GM23338 (cell line): Measurements from ENCODE around the gene LMF1. TPM values are rescaled to one million over a fixed set of nuclear protein-coding genes. Genes with fewer than 3 reads are reported as not detected.
"Not testable (repeated sequence)": the region's sequence is repeated elsewhere in the genome, so short reads cannot be mapped to it uniquely, and the experiment has no call there.

Source experiments
- ATAC-seq: fragments of 200-7000 bp; cut with Tn5 transposase; 3 replicates; pipeline ENCODE4 v1.9.1; 2020
- DNase-seq: peaks from one replicate; pipeline ENCODE4 v3.0.0-alpha.2; 2015; ENCODE audit warnings: low spot score
- H2AFZ ChIP-seq: fragments of 200-600 bp; sonication (generic); 2 replicates; pipeline ENCODE4 v1.8.0; 2016; ENCODE audit warnings: antibody characterized with exemption, mild to moderate bottlenecking, moderate library complexity
- H3F3A ChIP-seq: fragments of 200-600 bp; sonication (generic); replicated peaks from 2 replicates; pipeline ENCODE4 v1.8.0; 2017; ENCODE audit warnings: antibody characterized with exemption, mixed run types, low read depth
- H3K27ac ChIP-seq: fragments of 200-600 bp; sonication (generic); 2 replicates; pipeline ENCODE4 v1.6.1; 2016; ENCODE audit warnings: low read depth
- H3K27me3 ChIP-seq: fragments of 200-600 bp; sonication (generic); 2 replicates; pipeline ENCODE4 v1.8.0; 2016; ENCODE audit warnings: mild to moderate bottlenecking, mixed run types, moderate library complexity; ENCODE audit not compliant: insufficient read depth
- H3K36me3 ChIP-seq: fragments of 200-600 bp; sonication (generic); 2 replicates; pipeline ENCODE4 v1.8.0; 2016; ENCODE audit warnings: mild to moderate bottlenecking; ENCODE audit not compliant: insufficient read depth
- H3K4me1 ChIP-seq: fragments of 200-600 bp; sonication (generic); 2 replicates; pipeline ENCODE4 v1.8.0; 2016; ENCODE audit warnings: mild to moderate bottlenecking, moderate library complexity; ENCODE audit not compliant: insufficient read depth
- H3K4me2 ChIP-seq: fragments of 200-600 bp; sonication (generic); 2 replicates; pipeline ENCODE4 v1.7.1; 2017; ENCODE audit warnings: mixed run types
- H3K4me3 ChIP-seq: fragments of 200-600 bp; sonication (generic); 2 replicates; pipeline ENCODE4 v1.6.1; 2016; ENCODE audit warnings: mixed run types
- H3K79me2 ChIP-seq: fragments of 200-600 bp; sonication (generic); replicated peaks from 2 replicates; pipeline ENCODE4 v1.8.0; 2017; ENCODE audit warnings: mild to moderate bottlenecking; ENCODE audit not compliant: insufficient read depth
- H3K9me2 ChIP-seq: fragments of 200-600 bp; sonication (generic); 2 replicates; pipeline ENCODE4 v1.8.0; 2017; ENCODE audit not compliant: insufficient read depth
- H4K20me1 ChIP-seq: fragments of 200-600 bp; sonication (generic); replicated peaks from 2 replicates; pipeline ENCODE4 v1.8.0; 2017; ENCODE audit warnings: mild to moderate bottlenecking; ENCODE audit not compliant: insufficient read depth
- H3K27ac Mint-ChIP-seq: 2 replicates; pipeline ENCODE4 v1.8.0; 2020; ENCODE audit warnings: inconsistent platforms, mild to moderate bottlenecking, moderate library complexity, mixed read lengths
- H3K27me3 Mint-ChIP-seq: 3 replicates; pipeline ENCODE4 v1.8.0; 2022; ENCODE audit warnings: low read depth, mild to moderate bottlenecking, moderate library complexity, mixed read lengths, inconsistent platforms; ENCODE audit not compliant: insufficient read depth, poor library complexity
- H3K36me3 Mint-ChIP-seq: 3 replicates; pipeline ENCODE4 v1.8.0; 2021; ENCODE audit warnings: low read depth, mild to moderate bottlenecking, inconsistent platforms, moderate library complexity, mixed read lengths
- H3K4me1 Mint-ChIP-seq: 3 replicates; pipeline ENCODE4 v1.8.0; 2020; ENCODE audit warnings: mild to moderate bottlenecking, inconsistent platforms, mixed read lengths
- H3K4me3 Mint-ChIP-seq: 3 replicates; pipeline ENCODE4 v1.8.0; 2021; ENCODE audit warnings: moderate library complexity, mild to moderate bottlenecking, inconsistent platforms, mixed read lengths
- H3K9me3 Mint-ChIP-seq: 3 replicates; pipeline ENCODE4 v1.8.0; 2020; ENCODE audit warnings: moderate library complexity, mild to moderate bottlenecking, inconsistent platforms, mixed read lengths
- CREB1 ChIP-seq: fragments of 250-450 bp; sonication (Bioruptor Pico); IDR thresholded peaks from 2 replicates; pipeline ENCODE4 v1.5.0; 2020; ENCODE audit warnings: low read depth, mild to moderate bottlenecking, moderate library complexity
- NANOG ChIP-seq: IDR thresholded peaks from 2 replicates; pipeline ENCODE4 v1.6.1; 2016; ENCODE audit warnings: antibody characterized with exemption, borderline replicate concordance
- ZNF114 ChIP-seq: fragments of 250-450 bp; sonication (Bioruptor Pico); IDR thresholded peaks from 2 replicates; pipeline ENCODE4 v1.5.0; 2020; ENCODE audit warnings: mild to moderate bottlenecking, moderate library complexity
- polyA plus RNA-seq: library from polyadenylated mRNA; unstranded; fragments of >200 nt; fragmentation: Nextera tagmentation; extraction: Ambion mirVana; gene quantifications from 2 replicates; pipeline ENCODE4 v1.2.1, GENCODE V29; 2016
- total RNA-seq: library from RNA; depleted of rRNA; stranded (reverse); fragments of >200 nt; shearing (Covaris generic); gene quantifications from 2 replicates; pipeline ENCODE4 v1.2.3, GENCODE V29; 2014
- TF ChIP-seq, protein P1 (sequence below): IDR thresholded peaks from one replicate; pipeline ENCODE4 v1.6.1; 2018; ENCODE audit warnings: antibody characterized with exemption; ENCODE audit not compliant: unreplicated experiment
- TF ChIP-seq, protein P2 (sequence below), 2 experiments: fragments of 200-600 bp in 1 of 2; sonication (generic) in 1 of 2; conservative IDR thresholded peaks; 2 replicates each; pipeline versions ENCODE4 v1.5.1 to v1.6.1; 2016 to 2017; ENCODE audit warnings: antibody characterized with exemption in 2 of 2, low read depth in 2 of 2, mild to moderate bottlenecking in 2 of 2, moderate library complexity in 1 of 2

Gene LMF1
- total and polyA plus RNA-seq, 2 experiments from 2014 or later, result 4.2 to 10.1 TPM

DNA sequence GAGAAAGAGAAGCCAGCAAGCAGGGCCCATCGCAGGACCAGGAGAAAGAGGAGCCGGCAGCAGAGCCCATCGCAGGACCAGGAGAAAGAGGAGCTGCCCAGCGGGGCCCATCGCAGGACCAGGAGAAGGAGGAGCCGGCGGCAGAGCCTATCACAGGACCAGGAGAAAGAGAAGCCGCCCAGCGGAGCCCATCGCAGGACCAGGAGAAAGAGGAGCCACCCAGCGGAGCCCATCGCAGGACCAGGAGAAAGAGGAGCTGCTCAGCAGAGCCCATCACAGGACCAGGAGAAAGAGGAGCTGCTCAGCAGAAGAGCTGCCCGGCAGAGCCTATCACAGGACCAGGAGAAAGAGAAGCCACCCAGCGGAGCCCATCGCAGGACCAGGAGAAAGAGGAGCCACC, 88.1 kb downstream of the LMF1 start:
- not testable (repeated sequence) for H3K4me1 ChIP-seq, H4K20me1 ChIP-seq, H3K79me2 ChIP-seq, H3K4me2 ChIP-seq, H3K36me3 Mint-ChIP-seq, H3K36me3 ChIP-seq, H3K27me3 ChIP-seq, H3K27ac Mint-ChIP-seq, H3K4me1 Mint-ChIP-seq, H3K4me3 Mint-ChIP-seq, H3K4me3 ChIP-seq, H3K9me2 ChIP-seq, H3K27ac ChIP-seq, H3K9me3 Mint-ChIP-seq, DNase-seq, H2AFZ ChIP-seq, ATAC-seq
- 0 out of 2 replicates have a peak, but pooled peaks cover 13% of the 10 kb centered on the region for H3F3A ChIP-seq
- H3K27me3 Mint-ChIP-seq, result peaks cover 12% of the 10 kb centered on the region

DNA sequence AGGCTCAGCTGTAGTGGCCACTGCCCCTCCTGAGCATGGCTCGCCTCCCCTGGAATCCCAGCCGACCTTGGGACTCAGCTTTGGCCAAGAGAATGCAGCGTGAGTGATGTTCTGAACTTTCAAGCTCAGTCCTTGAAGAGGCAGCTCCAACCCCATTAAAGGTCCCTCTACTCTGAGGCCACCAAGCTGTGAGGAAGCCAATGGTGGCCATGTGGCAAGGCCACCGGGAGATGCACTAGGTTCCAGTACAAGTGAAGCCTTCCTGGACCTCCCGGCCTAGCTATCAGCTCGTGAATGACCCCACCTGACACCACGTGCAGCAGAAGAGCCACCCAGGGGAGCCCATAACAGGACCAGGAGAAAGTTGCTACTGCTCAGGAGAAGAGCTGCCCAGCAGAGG, 88.5 kb downstream of the LMF1 start:
- Histone ChIP-seq H2AFZ (no peak overlapping the region), H3K79me2 (no peaks in the 10 kb centered on the region), H4K20me1 (no peaks in the 10 kb centered on the region), H3K4me2 (no peak overlapping the region), H3K9me2 (no peaks in the 10 kb centered on the region), H3K4me3 (no peak overlapping the region), H3K27ac (no peak overlapping the region), H3K27me3 (no peaks in the 10 kb centered on the region; the same call in 1 of the 2 replicates), H3K36me3 (no peaks in the 10 kb centered on the region), H3F3A (0 out of 2 replicates have a peak, but pooled peaks cover 13% of the 10 kb centered on the region), H3K4me1 (peaks cover 4% of the 10 kb centered on the region; the same call in 1 of the 2 replicates)
- no peak overlapping the region for H3K27ac Mint-ChIP-seq
- no peaks in the 10 kb centered on the region; the same call in 2 of the 3 replicates for H3K9me3 Mint-ChIP-seq
- H3K36me3 Mint-ChIP-seq, result no peaks in the 10 kb centered on the region
- no peak for TF ChIP-seq NANOG
- TF ChIP-seq ZNF114 (CRISPR knock-in tag), result no peak
- TF ChIP-seq, protein P1, sequence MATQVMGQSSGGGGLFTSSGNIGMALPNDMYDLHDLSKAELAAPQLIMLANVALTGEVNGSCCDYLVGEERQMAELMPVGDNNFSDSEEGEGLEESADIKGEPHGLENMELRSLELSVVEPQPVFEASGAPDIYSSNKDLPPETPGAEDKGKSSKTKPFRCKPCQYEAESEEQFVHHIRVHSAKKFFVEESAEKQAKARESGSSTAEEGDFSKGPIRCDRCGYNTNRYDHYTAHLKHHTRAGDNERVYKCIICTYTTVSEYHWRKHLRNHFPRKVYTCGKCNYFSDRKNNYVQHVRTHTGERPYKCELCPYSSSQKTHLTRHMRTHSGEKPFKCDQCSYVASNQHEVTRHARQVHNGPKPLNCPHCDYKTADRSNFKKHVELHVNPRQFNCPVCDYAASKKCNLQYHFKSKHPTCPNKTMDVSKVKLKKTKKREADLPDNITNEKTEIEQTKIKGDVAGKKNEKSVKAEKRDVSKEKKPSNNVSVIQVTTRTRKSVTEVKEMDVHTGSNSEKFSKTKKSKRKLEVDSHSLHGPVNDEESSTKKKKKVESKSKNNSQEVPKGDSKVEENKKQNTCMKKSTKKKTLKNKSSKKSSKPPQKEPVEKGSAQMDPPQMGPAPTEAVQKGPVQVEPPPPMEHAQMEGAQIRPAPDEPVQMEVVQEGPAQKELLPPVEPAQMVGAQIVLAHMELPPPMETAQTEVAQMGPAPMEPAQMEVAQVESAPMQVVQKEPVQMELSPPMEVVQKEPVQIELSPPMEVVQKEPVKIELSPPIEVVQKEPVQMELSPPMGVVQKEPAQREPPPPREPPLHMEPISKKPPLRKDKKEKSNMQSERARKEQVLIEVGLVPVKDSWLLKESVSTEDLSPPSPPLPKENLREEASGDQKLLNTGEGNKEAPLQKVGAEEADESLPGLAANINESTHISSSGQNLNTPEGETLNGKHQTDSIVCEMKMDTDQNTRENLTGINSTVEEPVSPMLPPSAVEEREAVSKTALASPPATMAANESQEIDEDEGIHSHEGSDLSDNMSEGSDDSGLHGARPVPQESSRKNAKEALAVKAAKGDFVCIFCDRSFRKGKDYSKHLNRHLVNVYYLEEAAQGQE, result no peak
- H3K4me3 Mint-ChIP-seq, result no peak overlapping the region
- no peak for ATAC-seq
- no peak for DNase-seq
- peaks cover 5% of the 10 kb centered on the region for H3K4me1 Mint-ChIP-seq
- H3K27me3 Mint-ChIP-seq, result peaks cover 12% of the 10 kb centered on the region

DNA sequence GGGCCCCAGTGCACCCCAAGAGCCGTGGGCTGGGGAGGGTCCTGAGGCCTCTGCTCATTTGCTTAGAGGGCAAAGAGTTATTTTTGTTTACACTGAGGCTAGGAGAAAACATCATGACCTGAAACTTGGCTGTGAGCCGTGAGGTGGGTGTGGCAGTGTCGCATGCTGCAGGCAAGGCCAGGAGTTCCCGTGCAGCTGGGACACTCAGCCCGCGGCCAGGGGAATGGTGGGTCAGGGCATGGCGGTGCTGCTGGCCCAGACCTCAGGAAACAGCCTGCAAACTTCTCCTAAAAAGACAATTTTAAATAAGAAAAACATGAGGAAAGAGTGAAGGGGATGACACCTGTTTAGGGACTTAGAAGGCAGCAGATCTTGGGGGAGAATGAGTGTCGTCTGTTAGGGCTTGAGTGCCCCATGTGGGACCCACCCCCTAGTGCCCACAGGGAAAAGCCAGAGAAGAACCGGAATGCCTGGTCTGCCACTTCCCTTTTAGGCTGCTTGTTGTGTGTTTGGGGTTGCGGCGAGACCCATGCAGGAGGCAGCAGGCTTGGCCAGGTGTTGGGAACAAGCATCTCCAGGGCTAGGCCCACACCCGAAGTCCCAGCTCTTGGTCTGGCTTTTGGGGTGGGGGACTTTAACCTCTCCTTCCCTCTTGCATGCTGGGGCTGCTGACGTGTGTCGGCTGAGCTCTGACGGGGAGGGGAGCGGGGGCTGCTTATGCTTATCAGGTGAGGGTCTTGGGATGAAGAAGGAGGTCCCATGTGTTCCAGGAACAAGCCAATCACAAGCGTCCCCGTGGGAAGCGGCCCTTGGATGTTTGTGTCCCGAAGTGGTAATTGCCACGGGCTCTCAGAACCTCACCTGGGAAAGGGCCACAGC, 89.3 kb downstream of the LMF1 start:
- no peaks in the 10 kb centered on the region for H3K36me3 Mint-ChIP-seq
- peaks cover 15% of the 10 kb centered on the region for H3K27me3 Mint-ChIP-seq
- H3K4me2 ChIP-seq, result no peak overlapping the region
- TF ChIP-seq, protein P2, sequence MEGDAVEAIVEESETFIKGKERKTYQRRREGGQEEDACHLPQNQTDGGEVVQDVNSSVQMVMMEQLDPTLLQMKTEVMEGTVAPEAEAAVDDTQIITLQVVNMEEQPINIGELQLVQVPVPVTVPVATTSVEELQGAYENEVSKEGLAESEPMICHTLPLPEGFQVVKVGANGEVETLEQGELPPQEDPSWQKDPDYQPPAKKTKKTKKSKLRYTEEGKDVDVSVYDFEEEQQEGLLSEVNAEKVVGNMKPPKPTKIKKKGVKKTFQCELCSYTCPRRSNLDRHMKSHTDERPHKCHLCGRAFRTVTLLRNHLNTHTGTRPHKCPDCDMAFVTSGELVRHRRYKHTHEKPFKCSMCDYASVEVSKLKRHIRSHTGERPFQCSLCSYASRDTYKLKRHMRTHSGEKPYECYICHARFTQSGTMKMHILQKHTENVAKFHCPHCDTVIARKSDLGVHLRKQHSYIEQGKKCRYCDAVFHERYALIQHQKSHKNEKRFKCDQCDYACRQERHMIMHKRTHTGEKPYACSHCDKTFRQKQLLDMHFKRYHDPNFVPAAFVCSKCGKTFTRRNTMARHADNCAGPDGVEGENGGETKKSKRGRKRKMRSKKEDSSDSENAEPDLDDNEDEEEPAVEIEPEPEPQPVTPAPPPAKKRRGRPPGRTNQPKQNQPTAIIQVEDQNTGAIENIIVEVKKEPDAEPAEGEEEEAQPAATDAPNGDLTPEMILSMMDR (conservative IDR thresholded peaks at IDR 0.05; ENCODE audit: low read depth in 2 of 2), result no peak
- TF ChIP-seq CREB1 (CRISPR knock-in tag), result no peak

More for the DNA sequence above, 89.3 kb downstream of the LMF1 start:
- Mint-ChIP-seq H3K4me3 (no peak overlapping the region), H3K4me1 (peaks cover 3% of the 10 kb centered on the region; the same call in 1 of the 3 replicates), H3K27ac (no peak overlapping the region), H3K9me3 (no peaks in the 10 kb centered on the region; the same call in 2 of the 3 replicates)
- Histone ChIP-seq H3K9me2 (no peaks in the 10 kb centered on the region), H3K4me3 (no peak overlapping the region), H3K79me2 (no peaks in the 10 kb centered on the region), H3K27me3 (no peaks in the 10 kb centered on the region; the same call in 1 of the 2 replicates), H3K36me3 (no peaks in the 10 kb centered on the region), H3K4me1 (no peaks in the 10 kb centered on the region), H2AFZ (no peak overlapping the region), H3K27ac (no peak overlapping the region), H3F3A (0 out of 2 replicates have a peak, but pooled peaks cover 11% of the 10 kb centered on the region), H4K20me1 (no peaks in the 10 kb centered on the region)
- no peak for DNase-seq
- no peak for ATAC-seq
